ENCODE measurements around the gene RPL38.

The RPL38 gene

DNA sequence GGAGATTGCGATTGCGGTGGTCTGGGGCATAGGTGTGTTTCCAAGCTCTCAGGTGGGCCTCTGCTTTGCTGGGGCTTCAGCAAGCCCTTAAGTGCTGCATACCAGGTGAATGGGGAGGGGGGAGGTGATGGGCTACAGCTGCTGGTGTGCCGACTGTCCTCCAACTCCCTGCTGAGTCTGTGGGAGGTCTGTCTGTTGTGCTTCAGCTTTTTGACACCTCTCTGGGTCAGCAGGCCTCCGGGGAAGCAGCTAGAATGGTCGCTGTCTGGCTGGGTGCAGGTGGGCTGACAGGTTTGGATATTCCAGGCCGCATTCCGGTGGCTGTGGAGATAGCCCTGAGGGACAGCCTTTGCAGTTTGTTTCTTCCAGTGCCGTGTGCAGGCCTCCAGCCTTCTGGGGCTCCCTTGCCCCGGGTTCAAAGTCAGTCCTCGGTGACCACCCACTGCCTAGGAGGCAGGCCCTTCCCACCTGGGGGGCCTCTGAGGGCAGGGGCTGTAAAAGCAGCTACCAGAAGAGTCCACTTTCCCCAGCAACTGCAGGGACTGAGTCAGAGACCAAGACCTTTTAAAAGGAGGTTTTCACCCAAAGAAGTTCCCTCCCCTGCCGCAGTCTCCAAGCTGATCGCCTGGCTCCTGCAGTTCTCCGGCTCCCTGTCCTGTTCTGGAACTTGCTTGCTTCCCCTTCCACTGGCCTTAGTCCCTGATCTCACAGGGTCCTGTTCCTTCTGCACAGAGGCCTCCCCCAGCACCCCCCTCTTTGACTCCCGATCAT is 7.8 kb downstream of the RPL38 start:
- TF ChIP-seq ARNTL (CRISPR knock-in tag; IDR thresholded peaks at IDR 0.05; ENCODE audit: borderline replicate concordance, low read depth) (no peak), ZNF565 (CRISPR knock-in tag; conservative IDR thresholded peaks at IDR 0.05; ENCODE audit: low read depth) (0 out of 2 replicates have a peak, but pooled peaks have one; percentile 13), ZFP30 (CRISPR knock-in tag; IDR thresholded peaks at IDR 0.05) (no peak), TCF4 (CRISPR knock-in tag; IDR thresholded peaks at IDR 0.05; ENCODE audit: borderline replicate concordance) (0 out of 2 replicates have a peak, but pooled peaks have one; percentile 9), ZFP3 (CRISPR knock-in tag; IDR thresholded peaks at IDR 0.05) (no peak), ESRRG (CRISPR knock-in tag; IDR thresholded peaks at IDR 0.05) (no peak; the same call in 1 of the 2 replicates), ZNF70 (CRISPR knock-in tag; IDR thresholded peaks at IDR 0.05) (no peak), ZC3H10 (CRISPR knock-in tag; IDR thresholded peaks at IDR 0.05) (no peak), GLIS3 (CRISPR knock-in tag; IDR thresholded peaks at IDR 0.05) (no peak; the same call in 1 of the 2 replicates)
- TF ChIP-seq, protein P1, sequence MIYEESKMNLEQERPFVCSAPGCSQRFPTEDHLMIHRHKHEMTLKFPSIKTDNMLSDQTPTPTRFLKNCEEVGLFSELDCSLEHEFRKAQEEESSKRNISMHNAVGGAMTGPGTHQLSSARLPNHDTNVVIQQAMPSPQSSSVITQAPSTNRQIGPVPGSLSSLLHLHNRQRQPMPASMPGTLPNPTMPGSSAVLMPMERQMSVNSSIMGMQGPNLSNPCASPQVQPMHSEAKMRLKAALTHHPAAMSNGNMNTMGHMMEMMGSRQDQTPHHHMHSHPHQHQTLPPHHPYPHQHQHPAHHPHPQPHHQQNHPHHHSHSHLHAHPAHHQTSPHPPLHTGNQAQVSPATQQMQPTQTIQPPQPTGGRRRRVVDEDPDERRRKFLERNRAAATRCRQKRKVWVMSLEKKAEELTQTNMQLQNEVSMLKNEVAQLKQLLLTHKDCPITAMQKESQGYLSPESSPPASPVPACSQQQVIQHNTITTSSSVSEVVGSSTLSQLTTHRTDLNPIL (CRISPR knock-in tag; IDR thresholded peaks at IDR 0.05; ENCODE audit: low read depth) = peak; percentile 31; the same call in 1 of the 2 replicates
- TF ChIP-seq, protein P2, sequence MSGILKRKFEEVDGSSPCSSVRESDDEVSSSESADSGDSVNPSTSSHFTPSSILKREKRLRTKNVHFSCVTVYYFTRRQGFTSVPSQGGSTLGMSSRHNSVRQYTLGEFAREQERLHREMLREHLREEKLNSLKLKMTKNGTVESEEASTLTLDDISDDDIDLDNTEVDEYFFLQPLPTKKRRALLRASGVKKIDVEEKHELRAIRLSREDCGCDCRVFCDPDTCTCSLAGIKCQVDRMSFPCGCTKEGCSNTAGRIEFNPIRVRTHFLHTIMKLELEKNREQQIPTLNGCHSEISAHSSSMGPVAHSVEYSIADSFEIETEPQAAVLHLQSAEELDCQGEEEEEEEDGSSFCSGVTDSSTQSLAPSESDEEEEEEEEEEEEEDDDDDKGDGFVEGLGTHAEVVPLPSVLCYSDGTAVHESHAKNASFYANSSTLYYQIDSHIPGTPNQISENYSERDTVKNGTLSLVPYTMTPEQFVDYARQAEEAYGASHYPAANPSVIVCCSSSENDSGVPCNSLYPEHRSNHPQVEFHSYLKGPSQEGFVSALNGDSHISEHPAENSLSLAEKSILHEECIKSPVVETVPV (CRISPR knock-in tag; IDR thresholded peaks at IDR 0.05) = no peak
- TF ChIP-seq, protein P3, sequence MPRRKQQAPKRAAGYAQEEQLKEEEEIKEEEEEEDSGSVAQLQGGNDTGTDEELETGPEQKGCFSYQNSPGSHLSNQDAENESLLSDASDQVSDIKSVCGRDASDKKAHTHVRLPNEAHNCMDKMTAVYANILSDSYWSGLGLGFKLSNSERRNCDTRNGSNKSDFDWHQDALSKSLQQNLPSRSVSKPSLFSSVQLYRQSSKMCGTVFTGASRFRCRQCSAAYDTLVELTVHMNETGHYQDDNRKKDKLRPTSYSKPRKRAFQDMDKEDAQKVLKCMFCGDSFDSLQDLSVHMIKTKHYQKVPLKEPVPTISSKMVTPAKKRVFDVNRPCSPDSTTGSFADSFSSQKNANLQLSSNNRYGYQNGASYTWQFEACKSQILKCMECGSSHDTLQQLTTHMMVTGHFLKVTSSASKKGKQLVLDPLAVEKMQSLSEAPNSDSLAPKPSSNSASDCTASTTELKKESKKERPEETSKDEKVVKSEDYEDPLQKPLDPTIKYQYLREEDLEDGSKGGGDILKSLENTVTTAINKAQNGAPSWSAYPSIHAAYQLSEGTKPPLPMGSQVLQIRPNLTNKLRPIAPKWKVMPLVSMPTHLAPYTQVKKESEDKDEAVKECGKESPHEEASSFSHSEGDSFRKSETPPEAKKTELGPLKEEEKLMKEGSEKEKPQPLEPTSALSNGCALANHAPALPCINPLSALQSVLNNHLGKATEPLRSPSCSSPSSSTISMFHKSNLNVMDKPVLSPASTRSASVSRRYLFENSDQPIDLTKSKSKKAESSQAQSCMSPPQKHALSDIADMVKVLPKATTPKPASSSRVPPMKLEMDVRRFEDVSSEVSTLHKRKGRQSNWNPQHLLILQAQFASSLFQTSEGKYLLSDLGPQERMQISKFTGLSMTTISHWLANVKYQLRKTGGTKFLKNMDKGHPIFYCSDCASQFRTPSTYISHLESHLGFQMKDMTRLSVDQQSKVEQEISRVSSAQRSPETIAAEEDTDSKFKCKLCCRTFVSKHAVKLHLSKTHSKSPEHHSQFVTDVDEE (CRISPR knock-in tag; IDR thresholded peaks at IDR 0.05) = no peak
- TF ChIP-seq, protein P4, sequence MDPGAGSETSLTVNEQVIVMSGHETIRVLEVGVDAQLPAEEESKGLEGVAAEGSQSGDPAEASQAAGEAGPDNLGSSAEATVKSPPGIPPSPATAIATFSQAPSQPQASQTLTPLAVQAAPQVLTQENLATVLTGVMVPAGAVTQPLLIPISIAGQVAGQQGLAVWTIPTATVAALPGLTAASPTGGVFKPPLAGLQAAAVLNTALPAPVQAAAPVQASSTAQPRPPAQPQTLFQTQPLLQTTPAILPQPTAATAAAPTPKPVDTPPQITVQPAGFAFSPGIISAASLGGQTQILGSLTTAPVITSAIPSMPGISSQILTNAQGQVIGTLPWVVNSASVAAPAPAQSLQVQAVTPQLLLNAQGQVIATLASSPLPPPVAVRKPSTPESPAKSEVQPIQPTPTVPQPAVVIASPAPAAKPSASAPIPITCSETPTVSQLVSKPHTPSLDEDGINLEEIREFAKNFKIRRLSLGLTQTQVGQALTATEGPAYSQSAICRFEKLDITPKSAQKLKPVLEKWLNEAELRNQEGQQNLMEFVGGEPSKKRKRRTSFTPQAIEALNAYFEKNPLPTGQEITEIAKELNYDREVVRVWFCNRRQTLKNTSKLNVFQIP (CRISPR knock-in tag; IDR thresholded peaks at IDR 0.05; ENCODE audit: borderline replicate concordance, low read depth) = no peak
- peak; percentile 1 for ATAC-seq

DNA sequence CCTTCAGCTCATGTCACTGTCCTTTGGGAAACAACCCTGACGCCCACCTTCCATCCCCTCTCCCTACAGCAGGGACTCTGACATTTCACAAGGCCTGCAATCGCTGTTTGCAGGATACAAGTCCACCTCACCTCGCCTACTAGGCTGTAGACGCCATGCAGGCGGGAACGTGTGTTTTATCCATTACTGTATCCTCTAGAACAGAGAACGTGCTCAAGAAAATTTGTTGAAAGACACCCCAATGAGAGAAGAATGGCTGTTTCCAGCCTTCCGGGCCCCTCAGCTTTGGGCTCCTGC is 8.4 kb downstream of the RPL38 start:
- ATAC-seq = no peak; the same call in 2 of the 3 replicates

More for the DNA sequence above, 8.4 kb downstream of the RPL38 start:
- TF ChIP-seq OSR1 (CRISPR knock-in tag; IDR thresholded peaks at IDR 0.05) = no peak
- TF ChIP-seq, protein P1 (CRISPR knock-in tag; IDR thresholded peaks at IDR 0.05; ENCODE audit: low read depth) = no peak
- no peak for TF ChIP-seq ZNF70 (CRISPR knock-in tag; IDR thresholded peaks at IDR 0.05)
- no peak for TF ChIP-seq ZNF565 (CRISPR knock-in tag; conservative IDR thresholded peaks at IDR 0.05; ENCODE audit: low read depth)
- TF ChIP-seq, protein P2 (CRISPR knock-in tag; IDR thresholded peaks at IDR 0.05) = no peak
- no peak for TF ChIP-seq SNAI2 (CRISPR knock-in tag; IDR thresholded peaks at IDR 0.05)
- no peak for TF ChIP-seq ZFP30 (CRISPR knock-in tag; IDR thresholded peaks at IDR 0.05)
- TF ChIP-seq BACH2 (CRISPR knock-in tag; IDR thresholded peaks at IDR 0.05; ENCODE audit: borderline replicate concordance) = no peak
- TF ChIP-seq, protein P4 (CRISPR knock-in tag; IDR thresholded peaks at IDR 0.05; ENCODE audit: borderline replicate concordance, low read depth) = no peak
- TF ChIP-seq RARB (CRISPR knock-in tag; IDR thresholded peaks at IDR 0.05) = no peak

Data from SK-N-SH treated with all-trans-retinoic acid at 6 μM for 48 hours (cell line).